ENCODE results near the gene GPRASP1. TPM values are rescaled to one million over a fixed set of nuclear protein-coding genes. Genes with fewer than 3 reads are reported as not detected.
A peak's percentile ranks its signal among the peaks of the same experiment; 100 is the strongest.

GPRASP1 gene, protein sequence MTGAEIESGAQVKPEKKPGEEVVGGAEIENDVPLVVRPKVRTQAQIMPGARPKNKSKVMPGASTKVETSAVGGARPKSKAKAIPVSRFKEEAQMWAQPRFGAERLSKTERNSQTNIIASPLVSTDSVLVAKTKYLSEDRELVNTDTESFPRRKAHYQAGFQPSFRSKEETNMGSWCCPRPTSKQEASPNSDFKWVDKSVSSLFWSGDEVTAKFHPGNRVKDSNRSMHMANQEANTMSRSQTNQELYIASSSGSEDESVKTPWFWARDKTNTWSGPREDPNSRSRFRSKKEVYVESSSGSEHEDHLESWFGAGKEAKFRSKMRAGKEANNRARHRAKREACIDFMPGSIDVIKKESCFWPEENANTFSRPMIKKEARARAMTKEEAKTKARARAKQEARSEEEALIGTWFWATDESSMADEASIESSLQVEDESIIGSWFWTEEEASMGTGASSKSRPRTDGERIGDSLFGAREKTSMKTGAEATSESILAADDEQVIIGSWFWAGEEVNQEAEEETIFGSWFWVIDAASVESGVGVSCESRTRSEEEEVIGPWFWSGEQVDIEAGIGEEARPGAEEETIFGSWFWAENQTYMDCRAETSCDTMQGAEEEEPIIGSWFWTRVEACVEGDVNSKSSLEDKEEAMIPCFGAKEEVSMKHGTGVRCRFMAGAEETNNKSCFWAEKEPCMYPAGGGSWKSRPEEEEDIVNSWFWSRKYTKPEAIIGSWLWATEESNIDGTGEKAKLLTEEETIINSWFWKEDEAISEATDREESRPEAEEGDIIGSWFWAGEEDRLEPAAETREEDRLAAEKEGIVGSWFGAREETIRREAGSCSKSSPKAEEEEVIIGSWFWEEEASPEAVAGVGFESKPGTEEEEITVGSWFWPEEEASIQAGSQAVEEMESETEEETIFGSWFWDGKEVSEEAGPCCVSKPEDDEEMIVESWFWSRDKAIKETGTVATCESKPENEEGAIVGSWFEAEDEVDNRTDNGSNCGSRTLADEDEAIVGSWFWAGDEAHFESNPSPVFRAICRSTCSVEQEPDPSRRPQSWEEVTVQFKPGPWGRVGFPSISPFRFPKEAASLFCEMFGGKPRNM (N-terminal part only)
- polyA plus RNA-seq, result 1 to 10 TPM; 1.7 to 2.4 TPM

DNA sequence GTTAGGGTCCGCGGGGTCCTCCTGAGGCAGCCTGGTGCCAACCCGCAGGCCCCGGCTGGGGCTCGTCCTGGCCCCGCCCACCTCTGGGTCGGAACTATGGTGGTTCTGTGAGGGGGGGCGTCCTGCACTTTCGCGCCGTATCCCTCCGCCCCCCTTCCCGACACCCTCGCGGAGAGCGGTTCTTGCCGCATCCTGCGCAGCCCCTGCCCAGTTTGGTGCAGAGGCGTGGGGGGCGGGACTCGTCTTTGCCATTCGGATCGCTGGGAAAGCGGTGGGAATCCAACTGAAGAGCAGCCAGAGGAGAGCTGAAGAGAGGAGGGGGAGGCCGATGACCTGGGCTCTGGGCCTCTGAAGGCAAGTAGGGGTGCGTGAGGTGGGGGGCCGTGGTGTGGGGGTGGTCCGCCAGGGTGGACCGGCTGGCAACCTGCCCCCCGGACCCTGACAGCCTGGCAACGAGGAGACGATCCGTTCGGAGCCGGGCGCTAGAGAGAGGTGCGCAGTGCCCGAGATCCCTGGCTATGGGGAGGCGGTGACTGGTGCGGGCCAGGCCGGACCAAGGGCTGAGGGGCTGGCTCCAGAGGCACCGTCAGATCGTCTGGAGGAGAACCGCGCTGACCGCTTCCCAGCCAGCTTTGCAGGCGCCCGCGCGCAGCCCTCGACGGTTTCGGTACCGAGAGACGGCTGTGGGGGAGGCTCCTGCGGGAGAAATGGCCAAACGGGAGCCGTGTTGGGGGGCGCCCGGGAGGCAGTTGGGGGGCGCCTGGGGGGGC lies at the start of gene GPRASP1:
GPRASP1 (plus strand) TSS at position 242 of the 770 bp plus-strand sequence. CDS start 2,431 bp downstream, outside the sequence.
- Histone ChIP-seq H3K27me3 (ENCODE audit: control insufficient read depth in 1 of 2, insufficient read depth in 2 of 2, low read length in 2 of 2) (no peaks in the 10 kb centered on the region), H3K4me3 (ENCODE audit: low read depth in 1 of 2, low read length in 2 of 2) (peak within 1 kb of the TSS; percentile 49 to 57), H3K9me3 (ENCODE audit: control insufficient read depth in 2 of 2, insufficient read depth in 1 of 2, low read depth in 1 of 2, low read length in 1 of 2) (no peaks in the 10 kb centered on the region), H3K4me1 (ENCODE audit: control insufficient read depth in 2 of 2, insufficient read depth in 2 of 2, low read length in 1 of 2) (peaks cover 2% of the 10 kb centered on the region in 2 donors), H3K36me3 (ENCODE audit: control insufficient read depth in 2 of 2, insufficient read depth in 2 of 2, low read length in 1 of 2) (no peaks in the 10 kb centered on the region), H3K27ac (ENCODE audit: low read depth in 2 of 2, low read length in 1 of 2) (peak within 1 kb of the TSS; percentile 21 to 33)
- WGBS, 2 donors, result 1 to 34% methylated on average over 24 to 61 of the region's 61 CpGs

DNA sequence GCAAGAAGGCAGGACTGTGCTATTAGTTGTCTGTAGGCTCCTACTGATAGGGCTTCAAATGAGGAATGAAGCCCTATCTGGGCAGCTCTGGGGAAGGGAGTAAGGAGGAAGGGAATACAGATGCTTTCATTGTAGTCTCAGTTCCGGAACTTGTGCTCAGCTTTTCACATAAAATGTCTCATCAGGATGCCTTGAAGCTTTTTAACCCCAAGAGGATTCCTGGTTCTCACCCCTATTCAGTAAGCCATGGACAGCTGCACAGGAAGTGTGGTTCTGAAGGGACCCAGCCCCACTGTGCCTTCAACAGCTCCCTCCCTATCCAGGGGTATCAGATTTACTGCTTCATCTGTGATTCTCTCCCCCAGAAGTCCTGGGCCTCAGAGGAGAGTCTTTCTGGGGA lies 47.0 kb upstream of the GPRASP1 start:
- no peak overlapping the region for H3K27ac ChIP-seq (ENCODE audit: low read depth in 2 of 2, low read length in 1 of 2)
- H3K27me3 ChIP-seq (ENCODE audit: control insufficient read depth in 1 of 2, insufficient read depth in 2 of 2, low read length in 2 of 2), result no peaks in the 10 kb centered on the region
- 54 to 56% methylated on average over 1 of the region's 1 CpG for WGBS, 2 donors
- no peaks in the 10 kb centered on the region for H3K9me3 ChIP-seq (ENCODE audit: control insufficient read depth in 2 of 2, insufficient read depth in 1 of 2, low read depth in 1 of 2, low read length in 1 of 2)
- H3K4me3 ChIP-seq (ENCODE audit: low read depth in 1 of 2, low read length in 2 of 2), result no peak overlapping the region
- no peaks in the 10 kb centered on the region for H3K36me3 ChIP-seq (ENCODE audit: control insufficient read depth in 2 of 2, insufficient read depth in 2 of 2, low read length in 1 of 2)
- no peaks in the 10 kb centered on the region for H3K4me1 ChIP-seq (ENCODE audit: control insufficient read depth in 2 of 2, insufficient read depth in 2 of 2, low read length in 1 of 2)

DNA sequence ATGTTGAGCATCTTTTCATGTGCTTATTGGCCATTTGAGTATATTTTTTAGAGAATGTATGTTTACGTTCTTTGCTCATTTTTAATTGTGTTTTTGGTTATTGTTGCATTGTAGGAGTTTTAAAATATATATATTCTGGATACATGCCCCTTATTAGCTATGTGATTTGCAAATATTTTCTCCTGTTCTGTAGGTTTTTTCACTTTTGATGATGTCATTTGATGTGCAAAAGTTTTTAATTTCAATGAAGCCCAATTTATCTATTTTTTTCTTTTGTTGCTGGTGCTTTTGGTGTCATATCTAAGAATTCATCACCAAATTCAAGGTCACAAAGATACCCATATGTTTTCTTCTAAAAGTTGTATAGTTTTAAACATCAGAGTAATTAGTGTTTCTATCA lies 45.2 kb upstream of the GPRASP1 start:
- 80 to 98% methylated on average over 1 of the region's 1 CpG for WGBS, 2 donors
- Histone ChIP-seq H3K4me1 (ENCODE audit: control insufficient read depth in 2 of 2, insufficient read depth in 2 of 2, low read length in 1 of 2) (no peaks in the 10 kb centered on the region), H3K27me3 (ENCODE audit: control insufficient read depth in 1 of 2, insufficient read depth in 2 of 2, low read length in 2 of 2) (no peaks in the 10 kb centered on the region), H3K27ac (ENCODE audit: low read depth in 2 of 2, low read length in 1 of 2) (no peak overlapping the region), H3K4me3 (ENCODE audit: low read depth in 1 of 2, low read length in 2 of 2) (no peak overlapping the region), H3K36me3 (ENCODE audit: control insufficient read depth in 2 of 2, insufficient read depth in 2 of 2, low read length in 1 of 2) (no peaks in the 10 kb centered on the region), H3K9me3 (ENCODE audit: control insufficient read depth in 2 of 2, insufficient read depth in 1 of 2, low read depth in 1 of 2, low read length in 1 of 2) (no peaks in the 10 kb centered on the region)

DNA sequence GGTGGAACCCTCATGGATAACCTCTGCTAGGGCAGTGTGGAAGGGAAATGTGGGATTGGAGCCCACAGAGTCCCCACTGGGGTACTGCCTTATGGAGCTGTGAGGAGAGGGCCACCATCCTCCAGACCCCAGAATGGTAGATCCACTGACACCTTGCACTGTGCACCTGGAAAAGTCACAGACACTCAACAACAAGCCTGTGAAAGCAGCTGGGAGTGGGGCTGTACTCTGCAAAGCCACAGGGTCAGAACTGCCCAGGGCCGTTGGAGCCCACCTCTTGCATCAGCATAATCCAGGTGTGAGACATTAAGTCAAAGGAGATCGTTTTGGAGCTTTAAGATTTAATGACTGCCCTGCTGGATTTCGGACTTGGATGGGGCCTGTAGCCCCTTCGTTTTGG lies 40.4 kb upstream of the GPRASP1 start:
- H3K36me3 ChIP-seq (ENCODE audit: control insufficient read depth in 2 of 2, insufficient read depth in 2 of 2, low read length in 1 of 2), result no peaks in the 10 kb centered on the region
- 67 to 99% methylated on average over 4 of the region's 4 CpGs for WGBS, 2 donors
- no peak overlapping the region for H3K27ac ChIP-seq (ENCODE audit: low read depth in 2 of 2, low read length in 1 of 2)
- H3K9me3 ChIP-seq (ENCODE audit: control insufficient read depth in 2 of 2, insufficient read depth in 1 of 2, low read depth in 1 of 2, low read length in 1 of 2), result no peaks in the 10 kb centered on the region
- H3K4me3 ChIP-seq (ENCODE audit: low read depth in 1 of 2, low read length in 2 of 2), result no peak overlapping the region
- H3K4me1 ChIP-seq (ENCODE audit: control insufficient read depth in 2 of 2, insufficient read depth in 2 of 2, low read length in 1 of 2), result no peaks in the 10 kb centered on the region
- H3K27me3 ChIP-seq (ENCODE audit: control insufficient read depth in 1 of 2, insufficient read depth in 2 of 2, low read length in 2 of 2), result no peaks in the 10 kb centered on the region

DNA sequence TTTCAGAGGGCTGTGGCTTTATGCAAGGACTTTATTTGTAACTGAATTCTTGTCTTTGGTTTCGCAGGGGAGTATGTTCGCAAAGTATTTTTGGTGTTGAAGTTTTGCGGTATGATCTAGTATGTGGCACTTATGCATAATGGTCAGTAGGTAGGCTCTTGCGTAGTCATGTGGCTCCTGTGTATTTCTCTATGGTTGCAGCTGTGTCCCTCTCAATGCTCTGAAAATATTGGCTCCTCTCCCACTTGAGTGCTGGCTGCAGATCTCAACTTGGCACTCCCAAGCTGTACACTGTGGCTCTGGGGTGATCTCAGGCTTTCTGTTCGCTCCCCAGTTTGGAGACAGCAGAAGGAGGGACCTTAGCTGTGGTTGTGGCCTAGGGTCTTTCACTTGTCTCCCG lies 27.2 kb upstream of the GPRASP1 start:
- Histone ChIP-seq H3K36me3 (ENCODE audit: control insufficient read depth in 2 of 2, insufficient read depth in 2 of 2, low read length in 1 of 2) (no peaks in the 10 kb centered on the region), H3K27me3 (ENCODE audit: control insufficient read depth in 1 of 2, insufficient read depth in 2 of 2, low read length in 2 of 2) (no peaks in the 10 kb centered on the region), H3K9me3 (ENCODE audit: control insufficient read depth in 2 of 2, insufficient read depth in 1 of 2, low read depth in 1 of 2, low read length in 1 of 2) (no peaks in the 10 kb centered on the region), H3K27ac (ENCODE audit: low read depth in 2 of 2, low read length in 1 of 2) (no peak overlapping the region), H3K4me3 (ENCODE audit: low read depth in 1 of 2, low read length in 2 of 2) (no peak overlapping the region), H3K4me1 (ENCODE audit: control insufficient read depth in 2 of 2, insufficient read depth in 2 of 2, low read length in 1 of 2) (no peaks in the 10 kb centered on the region)
- WGBS, 2 donors, result 84 to 87% methylated on average over 6 of the region's 6 CpGs

DNA sequence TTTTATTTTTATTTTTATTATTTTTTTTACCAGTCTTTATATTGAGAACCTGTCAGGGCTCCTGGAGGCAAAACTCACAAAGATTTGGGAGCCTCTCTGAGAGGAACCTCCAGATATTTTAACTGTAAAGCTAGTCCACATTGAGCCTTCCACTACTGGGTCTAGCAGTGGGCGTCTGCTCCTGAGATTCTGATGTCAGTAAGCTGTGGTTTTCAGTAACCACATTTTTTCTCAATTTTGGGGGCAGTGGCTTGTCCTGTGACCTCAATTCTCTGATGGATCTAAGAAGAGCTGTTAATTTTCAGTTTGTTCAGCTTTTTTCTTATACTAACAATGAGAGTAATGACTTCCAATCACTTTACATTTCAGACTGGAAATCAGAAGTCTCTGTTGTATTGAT lies 23.6 kb upstream of the GPRASP1 start:
- Histone ChIP-seq H3K36me3 (ENCODE audit: control insufficient read depth in 2 of 2, insufficient read depth in 2 of 2, low read length in 1 of 2) (no peaks in the 10 kb centered on the region), H3K4me3 (ENCODE audit: low read depth in 1 of 2, low read length in 2 of 2) (no peak overlapping the region), H3K4me1 (ENCODE audit: control insufficient read depth in 2 of 2, insufficient read depth in 2 of 2, low read length in 1 of 2) (no peaks in the 10 kb centered on the region), H3K27ac (ENCODE audit: low read depth in 2 of 2, low read length in 1 of 2) (no peak overlapping the region), H3K9me3 (ENCODE audit: control insufficient read depth in 2 of 2, insufficient read depth in 1 of 2, low read depth in 1 of 2, low read length in 1 of 2) (no peaks in the 10 kb centered on the region), H3K27me3 (ENCODE audit: control insufficient read depth in 1 of 2, insufficient read depth in 2 of 2, low read length in 2 of 2) (no peaks in the 10 kb centered on the region)
- WGBS, 2 donors, result 50 to 88% methylated on average over 1 of the region's 1 CpG

DNA sequence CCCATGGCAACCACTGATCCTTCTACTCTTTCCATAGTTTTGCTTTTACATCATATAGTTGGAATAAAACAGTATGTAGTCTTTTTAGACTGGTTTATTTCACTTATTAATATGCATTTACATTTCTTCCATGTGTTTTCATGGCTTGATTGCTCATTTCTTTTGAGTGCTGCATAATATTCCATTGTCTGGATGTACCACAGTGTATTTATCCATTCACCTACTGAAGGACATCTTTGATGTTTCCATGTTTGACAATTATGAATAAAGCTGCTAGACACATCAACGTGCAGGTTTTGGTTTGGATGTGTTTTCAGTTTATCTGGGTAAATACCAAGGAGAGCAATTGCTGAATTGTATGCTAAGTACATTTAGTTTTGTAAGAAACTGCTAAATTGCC lies 13.7 kb upstream of the GPRASP1 start:
- Histone ChIP-seq H3K27me3 (ENCODE audit: control insufficient read depth in 1 of 2, insufficient read depth in 2 of 2, low read length in 2 of 2) (no peaks in the 10 kb centered on the region), H3K9me3 (ENCODE audit: control insufficient read depth in 2 of 2, insufficient read depth in 1 of 2, low read depth in 1 of 2, low read length in 1 of 2) (no peaks in the 10 kb centered on the region), H3K4me1 (ENCODE audit: control insufficient read depth in 2 of 2, insufficient read depth in 2 of 2, low read length in 1 of 2) (no peaks in the 10 kb centered on the region), H3K27ac (ENCODE audit: low read depth in 2 of 2, low read length in 1 of 2) (no peak overlapping the region), H3K4me3 (ENCODE audit: low read depth in 1 of 2, low read length in 2 of 2) (no peak overlapping the region), H3K36me3 (ENCODE audit: control insufficient read depth in 2 of 2, insufficient read depth in 2 of 2, low read length in 1 of 2) (no peaks in the 10 kb centered on the region)
- 58 to 93% methylated on average over 1 of the region's 1 CpG for WGBS, 2 donors

DNA sequence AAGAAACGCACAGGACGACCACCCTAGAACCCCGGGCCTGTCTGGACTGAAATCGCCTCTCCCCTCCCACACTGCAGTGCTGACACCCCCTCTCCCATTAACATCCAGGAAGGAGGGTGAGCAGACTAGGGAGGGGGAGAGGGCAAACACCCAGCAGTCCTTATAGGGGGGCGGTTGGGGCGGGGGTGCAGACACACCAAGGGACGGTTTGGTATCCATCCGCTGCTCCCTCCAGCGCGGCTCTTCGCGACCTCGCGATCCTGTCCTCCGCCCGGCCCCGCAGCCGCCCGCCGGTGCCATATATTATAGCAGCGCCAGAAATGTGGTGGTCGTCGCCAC lies 411 bp upstream of the GPRASP1 start:
- Histone ChIP-seq H3K27me3 (ENCODE audit: control insufficient read depth in 1 of 2, insufficient read depth in 2 of 2, low read length in 2 of 2) (no peaks in the 10 kb centered on the region), H3K4me3 (ENCODE audit: low read depth in 1 of 2, low read length in 2 of 2) (peak overlapping the region; percentile 49 to 57), H3K9me3 (ENCODE audit: control insufficient read depth in 2 of 2, insufficient read depth in 1 of 2, low read depth in 1 of 2, low read length in 1 of 2) (no peaks in the 10 kb centered on the region), H3K4me1 (ENCODE audit: control insufficient read depth in 2 of 2, insufficient read depth in 2 of 2, low read length in 1 of 2) (peaks cover 2% of the 10 kb centered on the region in 2 donors), H3K36me3 (ENCODE audit: control insufficient read depth in 2 of 2, insufficient read depth in 2 of 2, low read length in 1 of 2) (no peaks in the 10 kb centered on the region), H3K27ac (ENCODE audit: low read depth in 2 of 2, low read length in 1 of 2) (peak overlapping the region in 1 of 2 donors; percentile 5)
- 6 to 23% methylated on average over 21 to 23 of the region's 23 CpGs for WGBS, 2 donors

All from esophagus (tissue), 2 donors.